GM23248 (cell line): Measurements from ENCODE around the gene EIF3A. TPM values are rescaled to one million over a fixed set of nuclear protein-coding genes. Genes with fewer than 3 reads are reported as not detected.
A peak's percentile ranks its signal among the peaks of the same experiment; 100 is the strongest.
"Not testable (repeated sequence)": the region's sequence is repeated elsewhere in the genome, so short reads cannot be mapped to it uniquely, and the experiment has no call there.

Source experiments
- DNase-seq: peaks from one replicate; pipeline ENCODE4 v3.0.0-alpha.2; 2015
- H2AFZ ChIP-seq: fragments of 200-600 bp; sonication (generic); 2 replicates; pipeline ENCODE4 v1.6.1; 2016; ENCODE audit warnings: antibody characterized with exemption
- H3F3A ChIP-seq: fragments of 200-600 bp; sonication (generic); 2 replicates; pipeline ENCODE4 v1.6.1; 2016; ENCODE audit warnings: mild to moderate bottlenecking, antibody characterized with exemption, mixed run types; ENCODE audit not compliant: insufficient read depth
- H3K27ac ChIP-seq: fragments of 200-600 bp; sonication (generic); 2 replicates; pipeline ENCODE4 v1.5.1; 2016; ENCODE audit warnings: mild to moderate bottlenecking
- H3K27me3 ChIP-seq: fragments of 200-600 bp; sonication (generic); replicated peaks from 2 replicates; pipeline ENCODE4 v1.6.1; 2016; ENCODE audit warnings: mild to moderate bottlenecking; ENCODE audit not compliant: insufficient read depth
- H3K36me3 ChIP-seq: fragments of 200-600 bp; sonication (generic); 2 replicates; pipeline ENCODE4 v1.6.1; 2016; ENCODE audit warnings: low read depth, mild to moderate bottlenecking
- H3K4me1 ChIP-seq: fragments of 200-600 bp; sonication (generic); 2 replicates; pipeline ENCODE4 v1.6.1; 2016; ENCODE audit warnings: mild to moderate bottlenecking; ENCODE audit not compliant: insufficient read depth
- H3K4me2 ChIP-seq: fragments of 200-600 bp; sonication (generic); one replicate; pipeline ENCODE4 v1.6.1; 2016; ENCODE audit warnings: mild to moderate bottlenecking; ENCODE audit not compliant: unreplicated experiment
- H3K4me3 ChIP-seq: fragments of 200-600 bp; sonication (generic); 2 replicates; pipeline ENCODE4 v1.5.1; 2016; ENCODE audit warnings: mild to moderate bottlenecking
- H3K79me2 ChIP-seq: fragments of 200-600 bp; sonication (generic); 2 replicates; pipeline ENCODE4 v1.6.1; 2016; ENCODE audit warnings: mild to moderate bottlenecking; ENCODE audit not compliant: insufficient read depth
- H3K9ac ChIP-seq: fragments of 200-600 bp; sonication (generic); 2 replicates; pipeline ENCODE4 v1.6.1; 2016; ENCODE audit warnings: mild to moderate bottlenecking
- H3K9me2 ChIP-seq: fragments of 200-600 bp; sonication (generic); 2 replicates; pipeline ENCODE4 v1.6.1; 2016; ENCODE audit warnings: mixed run types, mild to moderate bottlenecking, moderate library complexity; ENCODE audit not compliant: insufficient read depth
- H3K9me3 ChIP-seq: fragments of 200-600 bp; sonication (generic); one replicate; pipeline ENCODE4 v1.6.1; 2017; ENCODE audit warnings: low read depth
- H4K20me1 ChIP-seq: fragments of 200-600 bp; sonication (generic); 2 replicates; pipeline ENCODE4 v1.6.0; 2016; ENCODE audit not compliant: insufficient read depth
- EZH2 ChIP-seq: fragments of 200-600 bp; sonication (generic); IDR thresholded peaks from 2 replicates; pipeline ENCODE4 v1.6.1; 2018; ENCODE audit warnings: antibody characterized with exemption, mild to moderate bottlenecking; ENCODE audit not compliant: insufficient read depth, poor library complexity, severe bottlenecking
- EZH2phosphoT487 ChIP-seq: fragments of 200-600 bp; sonication (generic); IDR thresholded peaks from 2 replicates; pipeline ENCODE4 v1.6.1; 2018; ENCODE audit warnings: antibody characterized with exemption, moderate library complexity, mild to moderate bottlenecking, low read depth; ENCODE audit not compliant: insufficient read depth
- WGBS, 2 experiments: methylation state at CpG; one replicate each; pipeline ENCODE4 v1.1.6; 2015 to 2017; ENCODE audit warnings: low lambda C conversion rate in 2 of 2, low coverage in 1 of 2; ENCODE audit errors: missing lambda C conversion rate in 2 of 2; 5-methylcytosine and 5-hydroxymethylcytosine counted together
- in situ Hi-C: fragments of 300-500 bp; cut with MboI; formaldehyde crosslinking; loops from 2 replicates; pipeline ENCODE4 v1.15.0; 2020
- polyA plus RNA-seq: library from polyadenylated mRNA; unstranded; fragments of >200 nt; fragmentation: Nextera tagmentation; extraction: Ambion mirVana; gene quantifications from 2 replicates; pipeline ENCODE4 v1.2.1, GENCODE V29; 2016
- total RNA-seq: library from RNA; depleted of rRNA; stranded (reverse); fragments of >200 nt; shearing (Covaris generic); gene quantifications from 2 replicates; pipeline ENCODE4 v1.2.3, GENCODE V29; 2014

The EIF3A gene
- total and polyA plus RNA-seq, 2 experiments from 2014 or later = 74.5 to 91.3 TPM

- H4K20me1 ChIP-seq, H3K9me2 ChIP-seq, in situ Hi-C loops, H3K27ac ChIP-seq, H3K27me3 ChIP-seq, H3K4me2 ChIP-seq, H3K9ac ChIP-seq, DNase-seq, H3K4me3 ChIP-seq, H3K9me3 ChIP-seq, H2AFZ ChIP-seq: not testable (repeated sequence)
- Histone ChIP-seq H3K79me2 (peaks cover 49% of the 10 kb centered on the region), H3F3A (peaks cover 14% of the 10 kb centered on the region), H3K4me1 (peaks cover 18% of the 10 kb centered on the region), H3K36me3 (peaks cover 11% of the 10 kb centered on the region; the same call in 1 of the 2 replicates)
- 95 to 96% methylated on average over 7 of the region's 7 CpGs for WGBS, 2 experiments
Measured at GRCh38 chr10:119105899-119106298, 25.3 kb upstream of the EIF3A start.

GRCh38 chr10:119105155-119105554, 24.5 kb upstream of the EIF3A start:
- TF ChIP-seq EZH2 (no peak), EZH2phosphoT487 (no peak)
- H3K79me2 ChIP-seq = peaks cover 42% of the 10 kb centered on the region
- in situ Hi-C loops = no loop called here
- H3K27me3 ChIP-seq = no peaks in the 10 kb centered on the region
- H3K4me1 ChIP-seq = peaks cover 23% of the 10 kb centered on the region
- H3K4me3 ChIP-seq = peak overlapping the region; percentile 85
- H3K9ac ChIP-seq = peak overlapping the region; percentile 85
- H3K9me2 ChIP-seq = no peaks in the 10 kb centered on the region
- no peaks in the 10 kb centered on the region for H4K20me1 ChIP-seq
- H3K36me3 ChIP-seq = peaks cover 11% of the 10 kb centered on the region; the same call in 1 of the 2 replicates
- no peaks in the 10 kb centered on the region for H3K9me3 ChIP-seq
- H2AFZ ChIP-seq = no peak overlapping the region
- 77 to 81% methylated on average over 12 of the region's 12 CpGs for WGBS, 2 experiments
- peaks cover 7% of the 10 kb centered on the region for H3F3A ChIP-seq
- no peak for DNase-seq
- H3K4me2 ChIP-seq = peak overlapping the region; percentile 84
- H3K27ac ChIP-seq = no peak overlapping the region

GRCh38 chr10:119104654-119105015, 24.0 kb upstream of the EIF3A start:
- Histone ChIP-seq H3K4me2 (peak overlapping the region; percentile 84), H3K9ac (peak overlapping the region; percentile 85), H3K36me3 (peaks cover 11% of the 10 kb centered on the region; the same call in 1 of the 2 replicates), H3K4me1 (peaks cover 23% of the 10 kb centered on the region), H3K27ac (peak overlapping the region; percentile 43), H3K4me3 (peak overlapping the region; percentile 85), H3K9me3 (no peaks in the 10 kb centered on the region), H3F3A (peaks cover 7% of the 10 kb centered on the region; the same call in 1 of the 2 replicates), H3K27me3 (no peaks in the 10 kb centered on the region), H2AFZ (peak overlapping the region; percentile 43; the same call in 1 of the 2 replicates), H3K79me2 (peaks cover 37% of the 10 kb centered on the region), H3K9me2 (no peaks in the 10 kb centered on the region), H4K20me1 (no peaks in the 10 kb centered on the region)
- in situ Hi-C loops = no loop called here
- 0 to 1% methylated on average over 12 to 18 of the region's 22 CpGs for WGBS, 2 experiments
- TF ChIP-seq EZH2 (no peak), EZH2phosphoT487 (no peak)
- DNase-seq = no peak

GRCh38 chr10:119103903-119104653, 23.5 kb upstream of the EIF3A start, which contains the start of gene DENND10:
TSS of gene DENND10 (plus strand) at chr10:119104113. CDS start at chr10:119104143, 30 bp downstream.
- Histone ChIP-seq H3K36me3 (peaks cover 9% of the 10 kb centered on the region; the same call in 1 of the 2 replicates), H3K27me3 (no peaks in the 10 kb centered on the region), H3K4me2 (peak within 1 kb of the TSS; percentile 84), H3F3A (peaks cover 7% of the 10 kb centered on the region; the same call in 1 of the 2 replicates), H3K79me2 (peaks cover 36% of the 10 kb centered on the region), H2AFZ (peak within 1 kb of the TSS; percentile 59), H3K4me1 (peaks cover 23% of the 10 kb centered on the region), H3K4me3 (peak within 1 kb of the TSS; percentile 85), H3K27ac (peak within 1 kb of the TSS; percentile 43), H3K9me2 (no peaks in the 10 kb centered on the region), H4K20me1 (no peaks in the 10 kb centered on the region), H3K9ac (peak within 1 kb of the TSS; percentile 85), H3K9me3 (no peaks in the 10 kb centered on the region)
- WGBS, 2 experiments = 2 to 3% methylated on average over 17 to 46 of the region's 91 CpGs
- in situ Hi-C loops = no loop called here
- DNase-seq = peak; percentile 93
- TF ChIP-seq EZH2phosphoT487 = no peak
- TF ChIP-seq EZH2 = no peak
